NT2/D1 (cell line): Measurements from ENCODE around the gene ANAPC7.

Experiments used
- DNase-seq: peaks from one replicate; pipeline ENCODE4 v3.0.0-alpha.2; 2011; ENCODE audit warnings: low read depth, low spot score
- H3K27me3 ChIP-seq: 2 replicates; pipeline ENCODE4 v1.6.0; 2011; ENCODE audit warnings: mild to moderate bottlenecking; ENCODE audit not compliant: insufficient read length, insufficient read depth
- H3K36me3 ChIP-seq: 2 replicates; pipeline ENCODE4 v1.6.1; 2011; ENCODE audit warnings: mild to moderate bottlenecking, low read length, mixed read lengths; ENCODE audit not compliant: insufficient read depth, insufficient read length
- H3K4me1 ChIP-seq: 2 replicates; pipeline ENCODE4 v1.5.1; 2011; ENCODE audit not compliant: insufficient read depth, insufficient read length
- H3K4me3 ChIP-seq: 2 replicates; pipeline ENCODE4 v1.5.1; 2011; ENCODE audit warnings: low read depth; ENCODE audit not compliant: insufficient read length
- H3K9ac ChIP-seq: 2 replicates; pipeline ENCODE4 v1.6.0; 2011; ENCODE audit warnings: low read depth; ENCODE audit not compliant: insufficient read length
- H3K9me3 ChIP-seq: 2 replicates; pipeline ENCODE4 v1.5.1; 2011; ENCODE audit warnings: mild to moderate bottlenecking, low read length; ENCODE audit not compliant: insufficient read depth
- SUZ12 ChIP-seq: IDR thresholded peaks from 2 replicates; pipeline ENCODE4 v1.6.1; 2011; ENCODE audit not compliant: insufficient read length, insufficient read depth; ENCODE audit errors: extremely low read depth
- YY1 ChIP-seq: IDR thresholded peaks from 2 replicates; pipeline ENCODE4 v1.6.1; 2011; ENCODE audit not compliant: insufficient read length, insufficient read depth
- ZNF274 ChIP-seq: IDR thresholded peaks from 2 replicates; pipeline ENCODE4 v1.6.1; 2011; ENCODE audit warnings: mild to moderate bottlenecking, low read depth, low read length

Gene ANAPC7

GRCh38 chr12:110373025-110373424 is 30.5 kb downstream of the ANAPC7 start:
- H3K27me3 ChIP-seq, result no peaks in the 10 kb centered on the region
- no peaks in the 10 kb centered on the region for H3K4me1 ChIP-seq
- TF ChIP-seq SUZ12, result no peak
- TF ChIP-seq ZNF274, result no peak
- no peak for TF ChIP-seq YY1
- no peak overlapping the region for H3K9ac ChIP-seq
- no peaks in the 10 kb centered on the region for H3K9me3 ChIP-seq
- H3K4me3 ChIP-seq, result no peak overlapping the region
- peaks cover 70% of the 10 kb centered on the region for H3K36me3 ChIP-seq
- no peak for DNase-seq

GRCh38 chr12:110372056-110372425 is 31.5 kb downstream of the ANAPC7 start:
- Histone ChIP-seq H3K27me3 (no peaks in the 10 kb centered on the region), H3K9me3 (no peaks in the 10 kb centered on the region), H3K36me3 (peaks cover 62% of the 10 kb centered on the region), H3K4me1 (no peaks in the 10 kb centered on the region), H3K9ac (no peak overlapping the region), H3K4me3 (no peak overlapping the region)
- DNase-seq, result no peak
- TF ChIP-seq YY1, result no peak
- TF ChIP-seq ZNF274, result no peak
- TF ChIP-seq SUZ12, result no peak

DNA sequence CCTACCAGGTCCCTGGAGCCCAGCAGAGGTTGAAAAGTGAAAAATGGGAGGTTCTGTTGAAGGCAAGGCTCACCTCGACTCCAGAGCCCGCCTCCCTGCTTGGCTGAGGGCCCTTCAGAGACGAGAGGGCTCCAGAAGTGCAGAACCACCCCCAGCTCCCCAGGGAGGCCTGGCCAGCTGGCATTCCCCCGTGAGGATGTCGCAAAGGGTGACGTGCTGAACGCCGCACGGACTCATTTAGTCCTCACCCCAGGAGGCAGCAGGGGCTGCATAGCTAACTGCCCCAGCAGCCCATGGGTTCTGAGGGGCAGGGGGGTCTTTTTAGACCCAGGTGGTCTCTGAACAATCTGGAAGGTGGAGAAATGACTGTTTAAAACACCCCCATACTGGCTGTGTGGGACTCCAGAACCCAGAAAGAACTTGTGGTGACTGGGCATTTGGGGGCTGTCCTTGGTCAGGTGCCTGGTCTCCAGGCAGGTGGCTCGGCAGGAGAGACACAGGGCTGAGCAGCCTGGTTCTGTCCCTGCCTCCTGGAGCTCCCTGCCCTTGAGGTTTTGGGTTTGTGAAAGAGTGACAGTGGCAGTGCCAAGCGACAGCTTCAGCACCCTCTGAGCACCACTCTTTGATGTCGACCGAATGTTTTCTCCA is 32.0 kb downstream of the ANAPC7 start:
- H3K9me3 ChIP-seq, result no peaks in the 10 kb centered on the region
- TF ChIP-seq YY1 (no peak), ZNF274 (no peak), SUZ12 (no peak)
- peaks cover 4% of the 10 kb centered on the region for H3K4me1 ChIP-seq
- no peaks in the 10 kb centered on the region for H3K27me3 ChIP-seq
- no peak overlapping the region for H3K9ac ChIP-seq
- no peak for DNase-seq
- peaks cover 60% of the 10 kb centered on the region for H3K36me3 ChIP-seq
- H3K4me3 ChIP-seq, result no peak overlapping the region

DNA sequence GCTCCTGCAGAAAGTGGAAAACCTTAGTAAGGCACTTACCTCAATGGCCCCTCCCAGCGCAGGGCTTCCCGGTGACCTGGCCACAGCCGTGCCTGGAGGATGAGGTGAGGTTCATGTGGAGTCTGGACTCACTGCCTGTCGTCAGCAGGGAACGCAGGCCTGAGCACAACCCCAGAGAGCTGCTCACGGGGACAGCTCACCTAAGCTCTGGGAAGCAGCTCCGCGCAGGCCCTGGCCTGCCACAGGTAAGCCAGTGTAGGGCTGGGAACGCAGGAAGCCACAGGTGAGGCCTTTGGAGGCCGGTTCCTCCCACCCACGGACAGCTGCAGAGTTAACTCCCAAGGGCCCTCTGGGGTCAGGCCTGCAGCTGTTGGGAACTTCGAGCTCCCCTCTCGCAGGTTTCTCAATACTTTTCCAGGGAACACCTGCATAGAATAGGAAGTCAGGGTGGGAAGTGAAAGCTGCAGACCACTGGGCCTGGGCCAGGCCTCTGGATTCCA is 32.7 kb downstream of the ANAPC7 start:
- Histone ChIP-seq H3K27me3 (no peaks in the 10 kb centered on the region), H3K9ac (no peak overlapping the region), H3K36me3 (peaks cover 56% of the 10 kb centered on the region), H3K9me3 (no peaks in the 10 kb centered on the region), H3K4me3 (no peak overlapping the region), H3K4me1 (peaks cover 4% of the 10 kb centered on the region)
- TF ChIP-seq YY1 (no peak), ZNF274 (no peak), SUZ12 (no peak)
- no peak for DNase-seq

- no peak for DNase-seq
- H3K9ac ChIP-seq, result no peak overlapping the region
- no peak overlapping the region for H3K4me3 ChIP-seq
- H3K36me3 ChIP-seq, result peaks cover 48% of the 10 kb centered on the region
- H3K4me1 ChIP-seq, result peaks cover 4% of the 10 kb centered on the region
- TF ChIP-seq ZNF274, result no peak
- TF ChIP-seq YY1, result no peak
- TF ChIP-seq SUZ12, result no peak
- H3K9me3 ChIP-seq, result no peaks in the 10 kb centered on the region
- H3K27me3 ChIP-seq, result no peaks in the 10 kb centered on the region
Measured at GRCh38 chr12:110369992-110370391, 33.5 kb downstream of the ANAPC7 start.

GRCh38 chr12:110367181-110367864 is 36.2 kb downstream of the ANAPC7 start:
- H3K36me3 ChIP-seq, result peaks cover 24% of the 10 kb centered on the region
- H3K9ac ChIP-seq, result no peak overlapping the region
- no peak for DNase-seq
- TF ChIP-seq YY1 (no peak), SUZ12 (no peak)
- no peaks in the 10 kb centered on the region for H3K9me3 ChIP-seq
- H3K27me3 ChIP-seq, result no peaks in the 10 kb centered on the region
- peaks cover 4% of the 10 kb centered on the region for H3K4me1 ChIP-seq
- H3K4me3 ChIP-seq, result no peak overlapping the region

GRCh38 chr12:110366321-110367142 is 37.0 kb downstream of the ANAPC7 start:
- Histone ChIP-seq H3K9ac (no peak overlapping the region), H3K36me3 (peaks cover 17% of the 10 kb centered on the region), H3K27me3 (no peaks in the 10 kb centered on the region), H3K4me1 (peaks cover 4% of the 10 kb centered on the region), H3K4me3 (no peak overlapping the region), H3K9me3 (no peaks in the 10 kb centered on the region)
- DNase-seq, result no peak
- no peak for TF ChIP-seq ZNF274
- no peak for TF ChIP-seq YY1
- TF ChIP-seq SUZ12, result no peak
